Measurements from ENCODE around the gene CRHR1. TPM values are rescaled to one million over a fixed set of nuclear protein-coding genes. Genes with fewer than 3 reads are reported as not detected.

Gene CRHR1
- total RNA-seq, 4 donors from 2014 or later: not detected

DNA sequence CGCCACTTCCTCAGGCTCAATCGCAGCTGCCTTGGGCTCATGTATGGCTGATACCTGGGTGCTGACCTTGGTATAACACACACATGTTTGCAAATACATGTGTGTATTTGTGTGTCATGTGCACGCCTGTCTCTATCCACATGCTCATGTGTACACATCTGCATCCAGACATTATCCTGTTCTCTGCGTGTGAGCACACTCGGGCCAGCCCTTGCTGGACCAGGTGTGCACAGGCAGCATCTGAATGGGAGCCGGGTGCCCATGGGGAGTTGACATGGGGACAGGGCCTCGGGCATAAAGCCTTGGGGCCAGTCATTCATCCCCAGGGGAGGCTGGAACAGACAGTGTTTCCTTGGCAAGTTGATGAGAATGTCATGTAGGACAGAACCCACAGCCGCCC is 29.1 kb upstream of the CRHR1 start:
- Histone ChIP-seq H3K27ac (no peak overlapping the region), H3K27me3 (peaks cover 43% of the 10 kb centered on the region), H3K9me3 (no peaks in the 10 kb centered on the region), H3K4me3 (no peak overlapping the region), H3K36me3 (no peaks in the 10 kb centered on the region), H3K4me1 (no peaks in the 10 kb centered on the region)
- intact Hi-C loops (cut with DNase I; ENCODE audit: low total_unique reads) (no loop called here), in situ Hi-C loops (cut with MboI; ENCODE audit: low pct_ligation_motif_present in 1 of 4, low pct_unique_long_range_greater_than_20kb in 1 of 4, low sequenced_read_pairs in 3 of 4) (no loop called here)
- DNase-seq: no peak
- TF ChIP-seq POLR2A (IDR thresholded peaks at IDR 0.05): no peak
- TF ChIP-seq EP300 (IDR thresholded peaks at IDR 0.05; ENCODE audit: low read depth): no peak
- TF ChIP-seq, protein P1, sequence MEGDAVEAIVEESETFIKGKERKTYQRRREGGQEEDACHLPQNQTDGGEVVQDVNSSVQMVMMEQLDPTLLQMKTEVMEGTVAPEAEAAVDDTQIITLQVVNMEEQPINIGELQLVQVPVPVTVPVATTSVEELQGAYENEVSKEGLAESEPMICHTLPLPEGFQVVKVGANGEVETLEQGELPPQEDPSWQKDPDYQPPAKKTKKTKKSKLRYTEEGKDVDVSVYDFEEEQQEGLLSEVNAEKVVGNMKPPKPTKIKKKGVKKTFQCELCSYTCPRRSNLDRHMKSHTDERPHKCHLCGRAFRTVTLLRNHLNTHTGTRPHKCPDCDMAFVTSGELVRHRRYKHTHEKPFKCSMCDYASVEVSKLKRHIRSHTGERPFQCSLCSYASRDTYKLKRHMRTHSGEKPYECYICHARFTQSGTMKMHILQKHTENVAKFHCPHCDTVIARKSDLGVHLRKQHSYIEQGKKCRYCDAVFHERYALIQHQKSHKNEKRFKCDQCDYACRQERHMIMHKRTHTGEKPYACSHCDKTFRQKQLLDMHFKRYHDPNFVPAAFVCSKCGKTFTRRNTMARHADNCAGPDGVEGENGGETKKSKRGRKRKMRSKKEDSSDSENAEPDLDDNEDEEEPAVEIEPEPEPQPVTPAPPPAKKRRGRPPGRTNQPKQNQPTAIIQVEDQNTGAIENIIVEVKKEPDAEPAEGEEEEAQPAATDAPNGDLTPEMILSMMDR (IDR thresholded peaks at IDR 0.05): no peak
- no peak for TF ChIP-seq POLR2AphosphoS5 (IDR thresholded peaks at IDR 0.05)
- 83 to 90% methylated on average over 3 to 8 of the region's 8 CpGs for WGBS, 2 donors (ENCODE audit: low coverage in 1 of 2)

DNA sequence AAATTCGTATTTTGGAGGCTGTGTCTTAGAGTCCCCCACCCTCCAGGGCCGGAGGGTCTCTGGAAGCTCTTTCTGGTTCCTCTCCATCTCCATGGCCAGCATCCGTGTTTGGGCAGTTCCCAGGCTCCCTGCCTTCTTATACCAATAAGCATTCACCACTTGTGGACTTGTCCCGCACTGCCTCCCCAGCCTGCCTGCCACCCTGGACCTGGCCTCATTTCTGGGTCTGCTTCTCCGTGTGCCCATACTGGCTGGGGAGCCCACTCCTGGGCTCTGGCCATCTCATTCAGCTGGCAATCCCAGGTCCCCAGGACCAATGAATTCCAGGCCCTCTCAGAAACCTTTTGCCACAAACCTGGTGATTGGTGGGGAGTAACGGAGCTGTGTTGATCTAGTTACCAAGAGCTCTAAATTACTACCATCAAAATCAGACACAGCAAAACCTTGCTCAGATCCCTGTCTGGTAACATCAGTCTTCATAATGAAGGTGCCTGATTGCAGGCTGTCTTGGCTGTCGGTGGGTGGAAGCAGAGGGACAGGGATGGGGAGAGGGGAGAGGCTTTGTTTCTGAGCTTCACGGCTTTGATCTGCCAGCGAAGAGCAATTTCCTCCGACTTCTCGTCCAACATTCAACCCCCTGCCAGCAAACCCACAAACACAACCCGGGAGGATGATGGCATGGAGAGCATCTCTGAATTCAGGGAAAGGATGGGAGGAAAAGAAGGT is 27.7 kb upstream of the CRHR1 start:
- WGBS, 2 donors (ENCODE audit: low coverage in 1 of 2): 54 to 80% methylated on average over 2 to 12 of the region's 12 CpGs
- H3K27ac ChIP-seq: no peak overlapping the region
- no peaks in the 10 kb centered on the region for H3K36me3 ChIP-seq
- in situ Hi-C loops (cut with MboI; ENCODE audit: low pct_ligation_motif_present in 1 of 4, low pct_unique_long_range_greater_than_20kb in 1 of 4, low sequenced_read_pairs in 3 of 4) (no loop called here), intact Hi-C loops (cut with DNase I; ENCODE audit: low total_unique reads) (no loop called here)
- H3K4me1 ChIP-seq: no peaks in the 10 kb centered on the region
- H3K27me3 ChIP-seq: peaks cover 43% of the 10 kb centered on the region
- TF ChIP-seq EP300 (IDR thresholded peaks at IDR 0.05; ENCODE audit: low read depth): no peak
- no peak for TF ChIP-seq POLR2AphosphoS5 (IDR thresholded peaks at IDR 0.05)
- no peaks in the 10 kb centered on the region for H3K9me3 ChIP-seq
- no peak overlapping the region for H3K4me3 ChIP-seq
- DNase-seq: no peak

DNA sequence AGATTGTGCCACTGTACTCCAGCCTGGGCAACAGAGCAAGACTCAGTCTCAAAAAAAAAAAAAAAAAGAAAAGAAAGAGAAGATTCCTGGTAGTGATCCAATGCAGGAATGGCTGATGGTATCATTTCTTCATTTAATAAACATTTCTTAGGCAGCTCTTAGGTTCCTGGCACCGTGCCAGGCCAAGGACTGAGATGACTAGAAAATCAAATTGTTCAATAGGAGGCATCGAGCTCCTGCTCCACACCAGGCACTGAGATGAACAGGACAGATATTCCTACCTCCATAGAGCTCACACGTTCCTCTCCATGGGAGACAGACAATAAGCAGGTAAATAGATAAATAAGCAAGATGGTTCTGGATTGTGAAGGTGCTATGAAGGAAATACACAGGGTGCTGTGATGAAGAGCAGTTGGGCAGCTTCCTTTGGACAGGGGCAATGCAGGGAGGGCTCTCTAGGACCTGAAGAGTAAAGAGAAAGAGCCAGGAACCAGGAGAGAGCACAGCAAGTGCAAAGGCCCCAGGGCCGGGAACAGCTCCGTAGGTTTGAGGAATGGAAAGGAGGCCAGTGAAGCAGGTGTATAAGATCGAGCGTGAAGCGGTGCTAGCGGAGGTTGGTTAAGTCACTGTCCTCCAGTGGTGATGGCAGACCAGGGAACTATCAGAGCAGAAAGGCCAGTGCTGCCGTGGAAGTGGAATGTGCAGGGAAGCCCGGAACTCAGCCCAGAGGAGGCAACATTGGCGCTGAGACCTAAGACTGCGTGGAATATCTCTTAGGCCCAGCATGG is 26.5 kb upstream of the CRHR1 start:
- H3K27me3 ChIP-seq: peaks cover 40% of the 10 kb centered on the region
- no peak for DNase-seq
- no peak for TF ChIP-seq POLR2AphosphoS5 (IDR thresholded peaks at IDR 0.05)
- no peak for TF ChIP-seq POLR2A (IDR thresholded peaks at IDR 0.05)
- TF ChIP-seq, protein P1 (IDR thresholded peaks at IDR 0.05): no peak
- no peak for TF ChIP-seq EP300 (IDR thresholded peaks at IDR 0.05; ENCODE audit: low read depth)
- no peak overlapping the region for H3K27ac ChIP-seq
- no peaks in the 10 kb centered on the region for H3K9me3 ChIP-seq
- intact Hi-C loops (cut with DNase I; ENCODE audit: low total_unique reads) (no loop called here), in situ Hi-C loops (cut with MboI; ENCODE audit: low pct_ligation_motif_present in 1 of 4, low pct_unique_long_range_greater_than_20kb in 1 of 4, low sequenced_read_pairs in 3 of 4) (no loop called here)
- no peak overlapping the region for H3K4me3 ChIP-seq
- WGBS, 2 donors (ENCODE audit: low coverage in 1 of 2): 46 to 76% methylated on average over 3 to 13 of the region's 13 CpGs
- H3K4me1 ChIP-seq: no peaks in the 10 kb centered on the region
- H3K36me3 ChIP-seq: no peaks in the 10 kb centered on the region

DNA sequence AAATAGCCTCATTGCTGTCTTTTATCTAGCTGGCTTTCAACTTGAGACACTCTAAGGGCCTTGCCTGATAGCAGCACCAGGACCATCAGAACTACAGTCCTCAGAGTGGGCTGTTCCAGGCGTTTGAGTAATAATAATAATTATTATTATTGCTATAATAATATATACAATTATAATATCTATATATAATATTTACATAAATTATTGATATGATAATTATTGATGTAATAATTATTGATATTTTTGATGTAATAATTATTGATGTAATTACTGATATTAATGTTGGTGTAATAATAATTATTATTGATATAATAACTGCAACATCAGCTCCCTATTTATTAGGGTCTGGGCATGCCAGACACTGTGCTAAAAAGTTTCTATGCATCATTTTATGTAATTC is 25.6 kb upstream of the CRHR1 start:
- WGBS, 2 donors (ENCODE audit: low coverage in 1 of 2): 50 to 59% methylated on average over 1 of the region's 1 CpG
- intact Hi-C loops (cut with DNase I; ENCODE audit: low total_unique reads): no loop called here
- in situ Hi-C loops (cut with MboI; ENCODE audit: low pct_ligation_motif_present in 1 of 4, low pct_unique_long_range_greater_than_20kb in 1 of 4, low sequenced_read_pairs in 3 of 4): no loop called here
- no peak overlapping the region for H3K27ac ChIP-seq
- no peaks in the 10 kb centered on the region for H3K36me3 ChIP-seq
- no peak overlapping the region for H3K4me3 ChIP-seq
- no peaks in the 10 kb centered on the region for H3K9me3 ChIP-seq
- H3K4me1 ChIP-seq: no peaks in the 10 kb centered on the region
- no peak for DNase-seq
- no peak for TF ChIP-seq EP300 (IDR thresholded peaks at IDR 0.05; ENCODE audit: low read depth)
- TF ChIP-seq, protein P1 (IDR thresholded peaks at IDR 0.05): no peak
- TF ChIP-seq POLR2AphosphoS5 (IDR thresholded peaks at IDR 0.05): no peak
- no peak for TF ChIP-seq POLR2A (IDR thresholded peaks at IDR 0.05)
- peaks cover 42% of the 10 kb centered on the region for H3K27me3 ChIP-seq
